ENCODE results near the gene PSMB2.

PSMB2 gene

DNA sequence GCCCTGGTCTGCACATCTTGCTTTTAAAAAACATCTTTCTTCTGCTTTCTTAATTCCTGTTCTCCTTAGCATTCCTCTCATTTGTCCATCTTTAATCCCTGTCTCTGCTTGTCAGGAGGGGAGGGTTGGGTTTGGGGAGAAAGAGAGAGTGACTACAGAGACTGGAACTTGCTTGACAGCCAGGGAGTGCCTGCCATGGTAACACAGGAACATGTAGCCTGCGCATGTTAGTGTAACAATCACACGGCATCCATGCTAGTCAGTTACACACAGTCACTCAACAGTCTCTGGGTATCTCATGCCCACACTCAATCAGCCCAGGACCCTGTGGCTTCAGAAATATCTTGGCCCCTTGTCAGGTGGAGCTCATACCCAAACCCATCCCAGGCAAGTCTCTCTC lies 69.0 kb downstream of the PSMB2 start:
- DNase-seq (ENCODE audit: low spot score): no peak

DNA sequence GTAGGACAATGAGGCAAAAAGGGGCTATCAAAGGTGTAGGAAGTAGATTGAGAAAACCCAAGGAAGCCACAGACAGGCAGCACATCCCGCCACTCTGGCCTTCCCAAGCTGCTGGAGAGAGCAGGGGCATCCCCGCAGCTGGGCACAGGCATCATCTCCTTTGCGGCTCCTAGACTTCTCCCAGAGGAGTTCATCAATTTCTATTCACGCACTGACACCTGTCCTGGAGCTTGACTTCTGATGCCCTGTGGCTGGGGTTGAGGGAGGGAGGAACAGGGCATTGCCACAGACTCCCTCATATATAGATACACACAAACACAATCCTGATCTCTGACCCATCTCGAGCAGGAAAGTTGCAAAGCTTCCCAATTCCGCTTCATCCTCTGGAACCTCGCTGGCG lies 70.1 kb downstream of the PSMB2 start:
- no peak for DNase-seq (ENCODE audit: low spot score)

DNA sequence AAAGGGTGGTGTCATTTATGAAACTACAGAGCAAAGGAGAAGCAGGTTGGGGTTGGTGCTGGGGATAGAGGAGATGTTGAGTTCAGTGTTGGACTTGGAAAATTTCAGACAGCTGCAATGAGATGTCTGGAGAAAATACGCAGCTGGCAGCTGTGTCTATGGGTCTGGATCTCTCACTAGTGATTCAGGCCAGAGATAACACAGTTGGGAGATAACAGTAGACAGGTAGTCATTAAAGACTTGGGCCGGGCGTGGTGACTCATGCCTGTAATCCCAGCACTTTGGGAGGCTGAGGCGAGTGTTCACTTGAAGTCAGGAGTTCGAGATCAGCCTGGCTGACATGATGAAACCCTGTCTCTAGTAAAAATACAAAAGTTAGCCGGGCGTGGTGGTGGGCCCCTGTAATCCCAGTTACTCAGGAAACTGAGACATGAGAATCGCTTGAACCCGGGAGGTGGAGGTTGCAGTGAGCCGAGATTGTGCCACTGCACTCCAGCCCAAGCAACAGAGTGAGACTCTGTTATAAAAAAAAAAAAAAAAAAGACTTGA lies 70.7 kb downstream of the PSMB2 start:
- no peak for DNase-seq (ENCODE audit: low spot score)

DNA sequence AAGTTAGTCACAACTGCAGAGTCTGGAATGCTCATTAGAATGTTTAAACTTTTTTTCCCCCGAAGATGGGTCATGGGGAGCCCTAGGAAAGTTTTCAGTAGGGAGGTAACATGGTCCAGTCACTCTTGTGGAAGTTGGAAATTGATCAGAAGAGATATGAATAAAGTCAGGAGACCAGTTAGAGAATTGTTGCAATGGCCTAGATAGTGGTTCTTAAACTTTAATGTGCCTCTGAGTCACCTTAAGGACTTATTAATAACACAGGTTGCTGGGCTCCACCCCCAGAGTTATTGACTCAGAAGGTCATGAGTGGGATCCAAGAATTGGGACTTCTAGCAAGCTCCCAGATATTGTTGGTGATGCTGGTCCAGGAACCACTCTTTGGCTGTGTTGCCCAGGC lies 71.4 kb downstream of the PSMB2 start:
- no peak for DNase-seq (ENCODE audit: low spot score)

DNA sequence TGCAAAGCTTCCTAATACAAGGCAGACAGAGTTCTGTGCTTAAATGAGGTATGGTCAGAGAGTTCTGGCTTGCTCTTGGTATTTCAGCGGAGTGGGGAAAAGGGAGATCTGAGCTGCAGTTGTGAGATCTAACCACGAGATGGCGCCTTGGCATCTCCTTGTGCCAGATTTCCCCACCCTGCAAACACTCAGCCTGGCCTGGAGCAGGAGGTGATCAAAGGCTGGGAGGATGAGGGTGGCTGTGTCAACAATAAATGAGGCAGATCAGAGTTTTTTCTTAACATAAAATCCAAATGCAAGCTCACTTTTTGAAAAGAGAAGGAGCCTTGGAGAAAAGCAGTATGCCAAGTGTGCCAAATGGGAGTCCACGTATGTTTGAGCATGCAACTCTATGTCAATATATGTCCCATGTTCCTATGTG lies 72.3 kb downstream of the PSMB2 start:
- peak; percentile 83 for DNase-seq (ENCODE audit: low spot score)

DNA sequence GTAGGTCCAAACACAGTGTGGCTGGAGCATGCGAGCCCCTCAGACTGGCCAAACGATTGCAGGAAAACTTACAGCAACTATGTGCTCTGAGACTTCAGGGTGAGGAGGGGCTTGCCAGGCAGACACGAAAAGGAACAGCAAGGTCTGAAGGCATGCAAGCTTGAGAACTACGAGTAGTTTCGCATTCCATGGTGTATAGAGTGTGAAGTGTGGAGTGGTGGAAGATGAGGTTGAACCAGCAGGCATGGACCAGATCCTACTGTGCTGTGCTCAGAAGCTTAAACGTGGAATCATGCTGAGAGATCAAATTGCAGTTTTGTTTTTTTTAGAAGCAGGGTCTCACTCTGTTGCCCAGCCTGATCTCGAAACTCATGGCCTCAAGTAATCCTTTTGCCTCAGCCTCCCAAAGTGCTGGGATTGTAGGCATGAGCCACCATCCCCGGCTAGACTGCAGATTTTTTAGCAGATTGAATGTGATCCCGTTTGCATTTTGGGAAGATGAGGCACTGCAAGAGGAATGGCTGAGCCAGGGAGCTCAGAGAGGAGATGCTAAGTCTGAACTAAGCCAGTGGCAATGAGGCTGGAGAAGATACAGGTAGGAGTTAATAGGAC lies 73.3 kb downstream of the PSMB2 start:
- DNase-seq (ENCODE audit: low spot score): no peak

DNA sequence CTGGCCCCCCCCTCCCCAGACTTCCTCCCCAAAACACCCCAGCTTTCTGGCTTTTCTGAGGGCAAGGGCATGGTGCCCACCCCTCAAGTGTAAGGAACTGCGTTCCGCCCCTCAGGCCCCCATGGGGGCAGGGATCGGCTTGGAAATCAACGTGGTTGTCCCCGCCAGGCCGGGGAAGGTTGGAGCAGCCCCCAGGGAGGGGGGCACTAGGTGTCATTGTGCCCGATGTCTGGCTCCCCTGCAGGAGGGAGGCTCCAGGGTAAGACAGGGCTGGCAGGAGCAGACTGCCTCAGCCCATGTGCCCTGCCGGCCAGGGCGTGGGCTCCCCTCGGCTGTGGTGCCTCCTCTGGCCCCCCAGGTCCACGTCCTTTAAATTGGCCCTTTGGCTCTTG lies 75.6 kb downstream of the PSMB2 start:
- DNase-seq (ENCODE audit: low spot score): no peak

DNA sequence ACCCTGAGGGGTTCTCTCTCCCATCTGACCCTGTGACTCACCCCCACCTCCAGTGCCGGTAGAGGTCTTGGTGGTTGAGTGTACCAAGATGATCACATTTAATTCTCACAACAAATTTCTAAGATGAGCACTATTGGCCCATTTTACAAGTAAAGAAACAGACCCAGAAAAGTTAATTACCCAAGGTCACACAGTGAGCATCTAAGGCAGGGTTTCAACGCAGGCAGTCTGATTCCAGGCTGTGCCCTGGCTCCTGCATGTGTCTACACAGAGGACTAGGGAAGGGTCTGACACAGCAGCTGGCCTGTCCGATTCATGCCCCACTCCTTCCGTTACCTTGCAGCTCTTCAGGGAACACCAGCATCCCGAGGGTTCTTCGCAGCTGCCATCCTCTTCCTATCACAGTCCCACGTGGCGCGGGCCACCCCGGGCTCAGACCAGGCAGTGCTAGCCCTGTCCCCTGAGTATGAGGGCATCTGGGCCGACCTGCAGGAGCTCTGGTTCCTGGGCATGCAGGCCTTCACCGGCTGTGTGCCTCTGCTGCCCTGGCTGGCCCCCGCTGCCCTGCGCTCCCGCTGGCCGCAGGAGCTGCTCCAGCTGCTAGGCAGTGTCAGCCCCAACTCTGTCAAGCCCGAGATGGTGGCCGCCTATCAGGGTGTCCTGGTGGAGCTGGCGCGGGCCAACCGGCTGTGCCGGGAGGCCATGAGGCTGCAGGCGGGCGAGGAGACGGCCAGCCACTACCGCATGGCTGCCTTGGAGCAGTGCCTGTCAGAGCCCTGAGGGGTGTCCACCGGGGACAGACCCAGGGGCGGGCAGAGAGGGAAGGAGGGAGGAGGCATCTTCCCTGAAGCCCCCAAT lies 76.2 kb downstream of the PSMB2 start:
- no peak for DNase-seq (ENCODE audit: low spot score)

DNA sequence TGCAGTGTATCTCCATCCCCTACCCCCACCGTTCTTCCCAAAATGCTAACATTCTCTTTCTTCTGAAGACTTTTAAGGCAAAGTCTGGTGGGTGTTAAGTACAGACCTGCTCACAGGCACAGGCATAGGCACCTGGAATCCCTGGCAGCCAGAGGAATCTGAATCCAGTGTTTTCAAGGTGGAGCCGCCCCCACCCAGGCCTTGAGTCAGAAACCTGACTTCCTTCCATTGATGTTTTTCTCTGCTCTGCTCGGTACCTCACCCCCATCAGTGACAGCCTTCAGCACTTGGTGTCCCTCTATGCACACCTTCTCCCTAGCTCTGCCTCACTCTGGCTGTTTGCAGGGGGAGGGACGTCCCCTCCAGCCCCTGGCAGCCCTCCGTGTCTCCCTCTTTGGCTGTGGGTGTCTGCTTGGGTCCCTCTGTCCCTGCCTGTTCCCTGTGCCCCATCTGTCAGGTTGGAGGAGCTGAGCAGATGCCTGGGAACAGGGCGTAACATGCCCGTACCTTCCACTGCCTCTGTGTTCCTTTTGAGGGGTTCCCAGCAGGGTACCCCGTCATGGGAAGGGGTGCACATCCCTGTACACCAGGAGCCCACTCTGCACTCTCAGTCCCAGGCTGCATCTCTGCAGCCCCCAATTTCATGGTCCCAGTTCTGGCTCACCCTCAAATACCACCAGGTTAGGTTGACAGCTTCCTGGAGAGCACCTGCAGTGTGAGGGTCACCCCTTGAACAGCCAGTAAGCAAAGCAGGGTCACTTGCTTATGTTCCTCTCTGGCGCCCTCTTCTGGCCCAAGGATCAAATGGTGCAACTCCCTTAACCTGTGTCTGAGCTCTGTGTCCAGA lies 77.1 kb downstream of the PSMB2 start:
- peak; percentile 83 for DNase-seq (ENCODE audit: low spot score)

DNA sequence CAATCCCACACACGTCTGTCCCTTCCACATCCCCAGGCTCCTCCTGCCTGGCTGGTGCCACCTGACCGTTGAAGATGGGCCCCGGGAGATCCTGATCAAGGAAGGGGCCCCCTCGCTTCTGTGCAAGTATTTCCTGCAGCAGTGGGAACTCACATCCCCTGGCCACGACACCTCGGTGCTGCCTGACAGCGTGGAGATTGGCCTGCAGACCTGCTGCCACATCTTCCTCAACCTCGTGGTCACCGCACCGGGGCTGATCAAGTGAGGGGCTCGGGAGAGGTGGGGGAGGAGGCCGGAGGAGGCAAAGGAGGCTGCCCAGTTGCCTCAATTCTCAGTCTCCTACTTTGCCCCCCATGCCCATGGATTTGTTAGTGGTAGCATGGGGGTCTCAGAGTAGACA lies 78.2 kb downstream of the PSMB2 start:
- no peak for DNase-seq (ENCODE audit: low spot score)

DNA sequence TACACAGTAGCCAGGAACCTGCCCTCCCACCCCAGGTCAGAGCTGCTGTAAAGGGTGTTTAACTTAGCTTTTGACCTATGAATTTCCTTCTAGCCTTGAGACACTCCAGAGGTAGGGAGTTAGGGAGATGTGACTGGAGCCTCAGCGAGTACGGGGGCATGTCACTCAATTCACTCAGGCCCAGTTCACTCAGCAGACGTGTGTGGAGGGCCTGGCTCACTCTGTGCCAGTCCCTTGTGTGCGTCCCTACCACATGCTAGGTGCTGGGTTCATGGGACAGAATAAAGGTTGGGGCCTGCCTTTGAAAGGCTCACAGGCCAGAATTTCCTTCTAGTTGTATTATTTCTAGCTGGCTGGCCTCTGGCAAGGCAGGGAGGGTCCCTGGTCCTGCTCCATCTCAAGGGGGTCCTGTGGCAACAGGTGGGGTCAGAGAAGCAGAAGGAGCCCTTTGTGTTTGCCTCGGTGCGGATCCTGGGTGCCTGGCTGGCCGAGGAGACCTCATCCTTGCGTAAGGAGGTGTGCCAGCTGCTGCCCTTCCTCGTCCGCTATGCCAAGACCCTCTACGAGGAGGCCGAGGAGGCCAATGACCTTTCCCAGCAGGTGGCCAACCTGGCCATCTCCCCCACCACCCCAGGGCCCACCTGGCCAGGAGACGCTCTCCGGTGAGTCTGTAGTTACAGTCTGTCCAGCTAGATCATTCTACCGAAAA lies 79.2 kb downstream of the PSMB2 start:
- no peak for DNase-seq (ENCODE audit: low spot score)

DNA sequence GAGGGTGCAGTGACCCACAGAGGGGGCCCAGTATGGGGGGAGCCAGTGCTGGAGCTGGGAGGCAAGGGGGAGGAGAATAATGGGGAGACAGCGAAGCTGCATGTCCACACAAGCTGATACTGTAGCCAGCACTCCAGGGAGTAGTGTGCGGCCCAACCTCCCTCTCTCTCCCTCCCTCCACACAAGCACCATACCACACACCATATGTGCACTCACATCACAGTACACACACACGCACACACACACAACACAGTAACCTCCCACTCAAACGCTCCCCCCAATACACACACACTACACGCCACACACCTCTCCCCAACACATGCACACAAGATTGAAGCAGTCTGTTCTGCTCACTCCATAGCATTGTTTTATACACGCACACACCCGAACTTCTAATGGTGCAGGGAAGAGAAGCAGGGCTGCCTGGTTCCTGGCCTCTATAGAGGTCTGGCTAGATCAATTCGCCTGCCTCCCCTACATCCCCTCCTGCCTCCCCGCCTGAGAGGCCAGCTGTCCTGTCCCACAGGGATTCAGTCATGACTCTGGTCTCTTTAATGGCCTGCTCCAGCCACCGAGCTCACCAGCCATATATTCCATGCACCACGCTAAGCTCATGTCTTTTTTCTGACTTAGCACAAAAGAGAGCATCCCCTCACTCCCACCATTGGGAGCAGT lies 79.9 kb downstream of the PSMB2 start:
- no peak for DNase-seq (ENCODE audit: low spot score)

DNA sequence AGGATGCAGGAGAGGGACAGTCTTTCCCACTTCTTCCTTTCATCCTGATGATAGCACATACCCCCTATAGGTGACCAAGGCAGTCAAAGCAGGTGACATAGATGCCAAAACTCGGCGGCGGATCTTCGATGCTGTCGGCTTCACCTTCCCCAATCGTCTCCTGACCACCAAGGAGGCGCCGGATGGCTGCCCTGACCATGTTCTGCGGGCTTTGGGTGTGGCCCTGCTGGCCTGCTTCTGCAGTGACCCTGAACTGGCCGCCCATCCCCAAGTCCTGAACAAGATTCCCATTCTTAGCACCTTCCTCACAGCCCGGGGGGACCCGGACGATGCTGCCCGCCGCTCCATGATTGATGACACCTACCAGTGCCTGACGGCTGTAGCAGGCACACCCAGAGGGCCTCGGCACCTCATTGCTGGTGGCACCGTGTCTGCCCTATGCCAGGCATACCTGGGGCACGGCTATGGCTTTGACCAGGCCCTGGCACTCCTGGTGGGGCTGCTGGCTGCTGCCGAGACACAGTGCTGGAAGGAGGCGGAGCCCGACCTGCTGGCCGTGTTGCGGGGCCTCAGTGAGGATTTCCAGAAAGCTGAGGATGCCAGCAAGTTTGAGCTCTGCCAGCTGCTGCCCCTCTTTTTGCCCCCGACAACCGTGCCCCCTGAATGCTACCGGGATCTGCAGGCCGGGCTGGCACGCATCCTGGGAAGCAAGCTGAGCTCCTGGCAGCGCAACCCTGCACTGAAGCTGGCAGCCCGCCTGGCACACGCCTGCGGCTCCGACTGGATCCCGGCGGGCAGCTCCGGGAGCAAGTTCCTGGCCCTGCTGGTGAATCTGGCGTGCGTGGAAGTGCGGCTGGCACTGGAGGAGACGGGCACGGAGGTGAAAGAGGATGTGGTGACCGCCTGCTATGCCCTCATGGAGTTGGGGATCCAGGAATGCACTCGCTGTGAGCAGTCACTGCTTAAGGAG lies 80.8 kb downstream of the PSMB2 start:
- no peak for DNase-seq (ENCODE audit: low spot score)

DNA sequence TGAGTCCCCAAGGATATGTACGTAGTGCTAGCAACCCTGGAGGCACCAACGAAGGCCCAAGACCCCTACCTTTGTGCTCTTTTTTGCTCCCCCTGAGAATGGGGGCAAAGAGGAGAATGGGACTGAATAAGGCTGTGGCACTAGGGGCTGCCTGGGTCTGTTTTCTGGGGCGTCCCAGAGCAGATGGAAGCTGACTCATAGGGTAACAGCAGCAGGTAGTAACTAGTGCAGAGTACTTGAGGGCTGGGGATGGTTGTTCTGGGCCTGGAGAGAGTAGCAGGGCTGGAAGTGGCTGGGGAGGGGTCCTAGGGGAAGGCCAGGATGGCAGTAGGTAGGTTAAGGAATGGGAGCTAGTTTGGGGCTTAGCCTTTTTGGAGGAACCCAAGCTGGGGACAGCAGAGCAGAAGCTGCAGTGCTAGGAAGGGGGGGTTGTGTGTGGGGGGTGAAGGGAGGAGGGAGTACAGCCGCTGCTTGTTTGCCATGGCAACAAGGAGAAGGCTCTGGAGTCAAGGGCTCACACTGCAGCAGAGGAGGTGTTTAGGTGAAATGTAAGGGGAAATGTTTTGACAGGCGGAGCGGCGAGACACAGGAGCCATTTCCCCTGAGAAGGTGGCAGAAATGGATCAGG lies 81.9 kb downstream of the PSMB2 start:
- no peak for DNase-seq (ENCODE audit: low spot score)

DNA sequence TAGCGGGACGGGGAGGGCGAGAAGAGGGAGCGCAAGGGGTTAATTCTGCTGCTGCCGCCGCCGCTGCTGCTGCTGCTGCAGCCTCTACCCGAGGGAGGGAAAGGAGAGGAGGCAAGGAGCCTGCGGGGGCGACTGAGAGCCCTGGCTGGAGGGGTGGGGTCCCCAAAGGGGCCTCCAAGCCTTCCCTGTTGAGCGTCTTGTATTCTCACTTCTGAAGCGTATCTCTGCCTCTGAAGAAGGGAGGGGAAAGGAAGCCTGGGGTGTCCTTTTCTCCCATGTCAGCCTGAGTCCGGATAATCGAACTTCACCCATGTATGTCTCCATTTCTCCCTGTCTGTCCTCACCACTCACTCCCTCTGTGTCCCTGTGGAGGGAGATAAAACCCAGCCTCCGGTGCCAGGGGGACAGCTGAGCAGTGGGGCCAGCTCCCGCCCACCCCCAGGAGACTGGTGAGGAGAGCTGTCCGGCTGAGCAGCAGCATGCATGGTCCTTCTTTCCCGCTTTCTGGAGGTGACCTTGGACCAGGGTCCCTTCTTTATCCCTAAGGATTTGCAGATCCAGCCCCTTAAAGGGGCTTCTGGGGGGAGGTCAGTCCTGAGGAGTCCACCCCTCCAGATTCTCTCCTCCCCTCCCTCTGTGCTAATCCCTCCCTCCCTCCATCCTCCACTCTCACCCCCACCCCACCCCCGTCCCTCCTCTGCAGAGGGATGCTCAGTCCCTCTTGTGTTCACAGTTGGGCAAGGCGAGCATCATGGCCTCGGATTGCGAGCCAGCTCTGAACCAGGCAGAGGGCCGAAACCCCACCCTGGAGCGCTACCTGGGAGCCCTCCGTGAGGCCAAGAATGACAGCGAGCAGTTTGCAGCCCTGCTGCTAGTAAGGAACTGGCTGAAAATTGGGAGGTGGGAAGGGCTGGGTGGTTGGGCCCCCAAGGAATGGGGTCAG lies 82.7 kb downstream of the PSMB2 start:
- DNase-seq (ENCODE audit: low spot score): peak; percentile 66

DNA sequence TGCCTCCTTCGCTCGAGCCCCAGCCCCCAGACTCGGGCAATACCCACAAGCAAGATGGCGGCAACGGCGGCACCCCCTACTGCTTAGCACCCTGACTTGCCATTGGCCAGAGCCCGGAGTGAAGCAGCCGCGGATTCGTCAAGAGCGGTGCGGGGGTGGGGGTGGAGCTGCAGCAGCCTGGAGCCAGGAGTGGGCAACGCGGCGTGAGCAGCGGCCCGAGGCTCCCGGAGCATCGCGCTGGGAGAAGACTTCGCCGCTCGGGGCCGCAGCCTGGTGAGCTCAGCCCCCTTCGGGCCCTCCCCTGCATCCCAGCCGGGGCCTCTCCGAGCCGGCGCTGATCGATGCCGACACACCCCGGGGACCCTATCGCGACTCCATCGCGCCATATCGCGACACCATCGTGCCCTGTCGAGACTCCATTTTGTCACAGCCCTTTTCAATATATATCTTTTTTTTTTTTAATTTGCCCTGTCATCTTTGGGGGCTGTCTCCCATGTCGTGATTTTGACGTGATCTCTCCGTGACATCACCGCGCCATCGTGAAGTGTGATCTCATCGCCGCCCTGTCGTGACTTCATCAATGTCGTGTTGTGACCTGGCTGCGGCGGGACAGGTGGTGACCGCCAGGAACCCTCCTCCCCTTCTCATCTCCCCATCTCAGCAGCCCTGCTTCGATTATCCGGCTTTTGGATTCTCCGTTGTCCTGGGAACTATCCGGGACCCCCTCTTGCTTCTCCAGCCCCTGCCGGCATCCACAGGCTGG lies 83.5 kb downstream of the PSMB2 start, which contains the start of gene NCDN:
TSS of gene NCDN (plus strand) at position 189 of the 763 bp plus-strand sequence. CDS start at position 581, 392 bp downstream.
- DNase-seq (ENCODE audit: low spot score): peak; percentile 99

DNA sequence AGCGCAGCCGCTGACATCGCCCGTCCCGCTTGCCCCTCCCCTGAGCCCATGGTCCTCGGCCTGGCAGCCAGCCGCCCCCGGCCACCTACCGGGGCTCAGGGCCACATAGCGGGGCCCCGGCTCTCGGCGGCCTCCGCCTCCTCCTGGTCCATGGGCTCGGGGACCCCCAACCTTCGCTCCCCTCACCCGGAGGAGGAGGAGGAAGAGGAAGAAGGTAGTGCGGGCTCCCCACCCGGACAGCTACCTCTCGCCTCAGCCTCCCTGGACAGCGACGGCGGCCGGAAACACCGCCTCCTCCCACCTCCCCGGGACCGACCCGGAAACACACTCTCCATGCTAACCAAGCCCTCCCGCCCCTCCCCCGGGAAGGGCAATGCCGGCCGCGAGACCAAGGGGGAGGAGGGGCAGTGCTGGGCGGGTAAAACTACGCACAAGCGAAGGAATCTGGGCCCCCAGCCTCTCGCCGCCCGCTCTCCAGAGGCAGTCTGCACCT lies 84.2 kb downstream of the PSMB2 start, which contains the start of gene KIAA0319L:
TSS of gene KIAA0319L (minus strand) at position 286 of the 493 bp plus-strand sequence. CDS start 2,912 bp downstream, outside the sequence.
- DNase-seq (ENCODE audit: low spot score): no peak
